Hepatocyte (in vitro differentiated cells): Measurements from ENCODE around the gene CLIC5. TPM values are rescaled to one million over a fixed set of nuclear protein-coding genes. Genes with fewer than 3 reads are reported as not detected.

Source experiments
- DNase-seq: peaks from one replicate; pipeline ENCODE4 v3.0.0-alpha.2; 2016; ENCODE audit warnings: low spot score
- H2AFZ ChIP-seq: fragments of 200-600 bp; sonication (generic); 2 replicates; pipeline ENCODE4 v1.6.0; 2016; ENCODE audit warnings: antibody characterized with exemption, mild to moderate bottlenecking
- H3K27ac ChIP-seq: fragments of 200-600 bp; sonication (generic); 2 replicates; pipeline ENCODE4 v1.5.1; 2016; ENCODE audit warnings: mild to moderate bottlenecking
- H3K27me3 ChIP-seq: fragments of 200-600 bp; sonication (generic); 2 replicates; pipeline ENCODE4 v1.6.1; 2016
- H3K36me3 ChIP-seq: fragments of 200-600 bp; sonication (generic); replicated peaks from 2 replicates; pipeline ENCODE4 v1.5.1; 2016; ENCODE audit warnings: low read depth; ENCODE audit not compliant: insufficient read depth
- H3K4me1 ChIP-seq: fragments of 200-600 bp; sonication (generic); 2 replicates; pipeline ENCODE4 v1.5.1; 2016; ENCODE audit warnings: mild to moderate bottlenecking, moderate library complexity; ENCODE audit not compliant: insufficient read depth
- H3K4me2 ChIP-seq: fragments of 200-600 bp; sonication (generic); 2 replicates; pipeline ENCODE4 v1.6.0; 2016
- H3K4me3 ChIP-seq: fragments of 200-600 bp; sonication (generic); 2 replicates; pipeline ENCODE4 v1.5.1; 2016; ENCODE audit warnings: mild to moderate bottlenecking
- H3K79me2 ChIP-seq: fragments of 200-600 bp; sonication (generic); 2 replicates; pipeline ENCODE4 v1.6.0; 2017; ENCODE audit warnings: mild to moderate bottlenecking
- H3K9me2 ChIP-seq: fragments of 200-600 bp; sonication (generic); replicated peaks from 2 replicates; pipeline ENCODE4 v1.6.0; 2017; ENCODE audit warnings: mild to moderate bottlenecking; ENCODE audit not compliant: insufficient read depth
- H3K9me3 ChIP-seq: fragments of 200-600 bp; sonication (generic); 2 replicates; pipeline ENCODE4 v1.5.1; 2016; ENCODE audit warnings: low read depth, mild to moderate bottlenecking
- H4K20me1 ChIP-seq: fragments of 200-600 bp; sonication (generic); 2 replicates; pipeline ENCODE4 v1.6.0; 2016; ENCODE audit warnings: mild to moderate bottlenecking; ENCODE audit not compliant: insufficient read depth, poor library complexity, severe bottlenecking
- CTCF ChIP-seq: fragments of 200-600 bp; sonication (generic); IDR thresholded peaks from 2 replicates; pipeline ENCODE4 v1.5.1; 2016; ENCODE audit warnings: antibody characterized with exemption, mild to moderate bottlenecking; ENCODE audit not compliant: poor library complexity
- EZH2 ChIP-seq: fragments of 200-600 bp; sonication (generic); IDR thresholded peaks from 2 replicates; pipeline ENCODE4 v1.6.1; 2016; ENCODE audit warnings: antibody characterized with exemption, mild to moderate bottlenecking, borderline replicate concordance
- EZH2phosphoT487 ChIP-seq: fragments of 200-600 bp; sonication (generic); IDR thresholded peaks from one replicate; pipeline ENCODE4 v1.6.1; 2018; ENCODE audit warnings: antibody characterized with exemption, mild to moderate bottlenecking, low read depth, moderate library complexity; ENCODE audit not compliant: unreplicated experiment, severe bottlenecking
- WGBS: methylation state at CpG from one replicate; pipeline ENCODE4 v1.1.6; 2016; ENCODE audit warnings: low lambda C conversion rate; ENCODE audit errors: missing lambda C conversion rate; 5-methylcytosine and 5-hydroxymethylcytosine counted together
- polyA plus RNA-seq: library from polyadenylated mRNA; unstranded; fragments of >200 nt; fragmentation: Nextera tagmentation; extraction: Ambion mirVana; gene quantifications from 2 replicates; pipeline ENCODE4 v1.2.1, GENCODE V29; 2016
- total RNA-seq: library from RNA; depleted of rRNA; stranded (reverse); fragments of >200 nt; gene quantifications from 2 replicates; pipeline ENCODE4 v1.2.3, GENCODE V29; 2014

Gene CLIC5
- total and polyA plus RNA-seq, 2 experiments from 2014 or later = 6.0 to 12.1 TPM

DNA sequence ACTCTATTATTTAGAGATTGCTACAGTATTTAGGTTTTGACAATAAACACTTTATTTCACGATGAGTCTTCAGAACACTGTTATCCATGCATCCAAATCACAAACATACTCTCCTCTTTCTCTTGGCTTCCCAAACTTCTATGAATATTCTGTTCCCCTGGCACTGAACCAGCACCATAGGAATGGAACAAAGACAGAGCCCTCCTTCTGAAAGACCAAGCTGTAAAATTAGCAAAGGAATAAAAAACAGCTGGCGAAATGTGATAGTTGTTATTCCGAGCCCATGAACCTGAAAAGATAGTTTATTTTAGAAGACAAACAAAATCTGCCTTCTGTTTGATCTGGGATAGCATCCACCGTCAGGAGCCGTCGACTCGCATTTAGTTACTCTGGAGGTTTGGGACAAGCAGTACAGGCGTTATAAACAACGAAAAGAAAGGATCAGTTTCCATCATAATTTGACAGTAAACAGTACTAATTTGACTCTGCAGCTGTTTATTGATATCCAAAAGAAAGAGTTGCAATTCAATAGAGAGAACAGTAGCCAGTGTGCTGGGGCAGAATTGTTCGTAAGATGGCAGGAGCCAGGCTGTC lies 161.4 kb downstream of the CLIC5 start:
- H3K4me3 ChIP-seq = no peak overlapping the region
- no peaks in the 10 kb centered on the region for H3K36me3 ChIP-seq
- H3K79me2 ChIP-seq = no peaks in the 10 kb centered on the region
- peak overlapping the region; percentile 28 for H3K4me2 ChIP-seq
- DNase-seq = peak; percentile 34
- H3K9me2 ChIP-seq = no peaks in the 10 kb centered on the region
- H4K20me1 ChIP-seq = no peaks in the 10 kb centered on the region
- peak overlapping the region; percentile 39 for H2AFZ ChIP-seq
- peak; percentile 98 for TF ChIP-seq EZH2phosphoT487
- TF ChIP-seq EZH2 = no peak
- H3K27me3 ChIP-seq = peaks cover 2% of the 10 kb centered on the region
- no peaks in the 10 kb centered on the region for H3K4me1 ChIP-seq
- 46% methylated on average over 10 of the region's 10 CpGs for whole genome bisulfite sequencing
- no peaks in the 10 kb centered on the region for H3K9me3 ChIP-seq
- H3K27ac ChIP-seq = no peak overlapping the region

DNA sequence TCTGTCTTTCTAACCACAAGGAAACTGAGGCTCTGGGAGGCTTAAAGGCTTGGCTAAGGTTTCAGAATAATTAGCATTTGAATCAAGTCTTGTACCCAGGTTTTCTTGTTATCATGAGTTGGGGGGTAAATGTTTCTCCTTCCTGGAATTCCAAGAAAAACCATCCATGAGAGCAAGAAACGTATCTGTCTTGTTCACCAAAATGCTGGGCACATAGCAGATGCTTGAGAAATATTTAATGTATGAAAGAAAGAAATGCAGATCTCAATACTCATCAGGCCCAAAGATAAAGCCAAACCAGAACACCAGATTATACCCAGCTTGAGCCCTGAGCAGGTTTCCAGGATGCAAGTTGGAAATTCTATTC lies 164.6 kb downstream of the CLIC5 start:
- Histone ChIP-seq H3K4me1 (no peaks in the 10 kb centered on the region), H3K9me3 (no peaks in the 10 kb centered on the region), H3K36me3 (no peaks in the 10 kb centered on the region), H3K27ac (no peak overlapping the region), H2AFZ (no peak overlapping the region), H4K20me1 (no peaks in the 10 kb centered on the region), H3K4me3 (no peak overlapping the region), H3K4me2 (no peak overlapping the region), H3K27me3 (no peaks in the 10 kb centered on the region), H3K79me2 (no peaks in the 10 kb centered on the region), H3K9me2 (no peaks in the 10 kb centered on the region)
- no peak for TF ChIP-seq EZH2phosphoT487
- no peak for TF ChIP-seq CTCF
- TF ChIP-seq EZH2 = no peak
- no peak for DNase-seq
- WGBS = 91% methylated on average over 1 of the region's 1 CpG

GRCh38 chr6:45850378-45851033 lies 165.2 kb downstream of the CLIC5 start:
- no peak for DNase-seq
- no peak overlapping the region for H3K4me3 ChIP-seq
- no peaks in the 10 kb centered on the region for H4K20me1 ChIP-seq
- no peaks in the 10 kb centered on the region for H3K4me1 ChIP-seq
- no peaks in the 10 kb centered on the region for H3K79me2 ChIP-seq
- no peak overlapping the region for H2AFZ ChIP-seq
- WGBS = 64% methylated on average over 8 of the region's 8 CpGs
- TF ChIP-seq EZH2phosphoT487 (no peak), CTCF (no peak), EZH2 (no peak)
- H3K27ac ChIP-seq = no peak overlapping the region
- no peak overlapping the region for H3K4me2 ChIP-seq
- no peaks in the 10 kb centered on the region for H3K9me2 ChIP-seq
- H3K36me3 ChIP-seq = no peaks in the 10 kb centered on the region
- no peaks in the 10 kb centered on the region for H3K27me3 ChIP-seq
- no peaks in the 10 kb centered on the region for H3K9me3 ChIP-seq

DNA sequence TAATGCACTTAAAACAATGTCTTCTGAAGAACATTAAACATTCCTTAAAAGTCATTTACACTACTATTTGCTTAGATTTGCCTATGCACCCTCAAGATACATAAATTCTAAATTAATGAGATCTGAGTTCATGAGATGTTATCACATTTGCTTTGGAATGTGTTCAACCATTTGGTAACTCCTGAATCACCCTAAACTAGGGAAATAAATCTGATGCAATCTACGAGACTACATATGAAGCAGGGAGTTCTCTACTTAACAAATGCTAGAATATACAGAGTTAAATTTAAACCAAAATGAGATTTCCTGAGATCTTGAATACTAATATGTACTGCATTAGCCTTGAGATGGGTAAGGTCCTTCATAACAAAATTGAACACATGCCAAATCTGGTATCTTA lies 170.1 kb downstream of the CLIC5 start:
- H3K27ac ChIP-seq = no peak overlapping the region
- no peaks in the 10 kb centered on the region for H4K20me1 ChIP-seq
- no peak overlapping the region for H2AFZ ChIP-seq
- no peak for DNase-seq
- H3K4me3 ChIP-seq = no peak overlapping the region
- no peaks in the 10 kb centered on the region for H3K27me3 ChIP-seq
- no peak overlapping the region for H3K4me2 ChIP-seq
- 85% methylated on average over 1 of the region's 1 CpG for WGBS
- H3K4me1 ChIP-seq = no peaks in the 10 kb centered on the region
- TF ChIP-seq CTCF = no peak
- H3K36me3 ChIP-seq = no peaks in the 10 kb centered on the region
- H3K9me2 ChIP-seq = no peaks in the 10 kb centered on the region
- H3K9me3 ChIP-seq = no peaks in the 10 kb centered on the region
- no peaks in the 10 kb centered on the region for H3K79me2 ChIP-seq
